ENCODE results near the gene GRM2.

DNA sequence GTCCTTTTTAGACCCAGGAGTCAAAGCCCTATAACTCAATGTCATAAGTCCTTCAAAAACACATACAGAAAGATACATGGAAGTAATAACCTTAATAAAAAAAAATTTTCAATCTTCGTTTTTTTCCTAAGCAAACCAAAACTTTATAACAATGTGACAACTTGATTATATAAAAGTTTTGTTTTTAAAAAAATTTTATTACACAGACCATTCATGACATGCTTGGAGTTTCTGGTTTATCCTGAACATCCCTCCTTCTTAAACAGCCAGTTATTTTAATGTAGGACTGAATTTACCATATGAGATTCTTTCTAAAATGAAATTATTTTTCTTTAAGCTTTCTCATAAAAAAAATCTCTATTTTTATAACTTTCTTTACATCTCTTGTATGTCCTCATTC, 41.5 kb downstream of the GRM2 start:
- TF ChIP-seq, protein P1, sequence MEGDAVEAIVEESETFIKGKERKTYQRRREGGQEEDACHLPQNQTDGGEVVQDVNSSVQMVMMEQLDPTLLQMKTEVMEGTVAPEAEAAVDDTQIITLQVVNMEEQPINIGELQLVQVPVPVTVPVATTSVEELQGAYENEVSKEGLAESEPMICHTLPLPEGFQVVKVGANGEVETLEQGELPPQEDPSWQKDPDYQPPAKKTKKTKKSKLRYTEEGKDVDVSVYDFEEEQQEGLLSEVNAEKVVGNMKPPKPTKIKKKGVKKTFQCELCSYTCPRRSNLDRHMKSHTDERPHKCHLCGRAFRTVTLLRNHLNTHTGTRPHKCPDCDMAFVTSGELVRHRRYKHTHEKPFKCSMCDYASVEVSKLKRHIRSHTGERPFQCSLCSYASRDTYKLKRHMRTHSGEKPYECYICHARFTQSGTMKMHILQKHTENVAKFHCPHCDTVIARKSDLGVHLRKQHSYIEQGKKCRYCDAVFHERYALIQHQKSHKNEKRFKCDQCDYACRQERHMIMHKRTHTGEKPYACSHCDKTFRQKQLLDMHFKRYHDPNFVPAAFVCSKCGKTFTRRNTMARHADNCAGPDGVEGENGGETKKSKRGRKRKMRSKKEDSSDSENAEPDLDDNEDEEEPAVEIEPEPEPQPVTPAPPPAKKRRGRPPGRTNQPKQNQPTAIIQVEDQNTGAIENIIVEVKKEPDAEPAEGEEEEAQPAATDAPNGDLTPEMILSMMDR (IDR thresholded peaks at IDR 0.05) = no peak
- no peak for TF ChIP-seq POLR2A (IDR thresholded peaks at IDR 0.05)

All from transverse colon (tissue), 3 donors.